ENCODE data around the gene HSBP1. TPM values are rescaled to one million over a fixed set of nuclear protein-coding genes. Genes with fewer than 3 reads are reported as not detected.

Gene HSBP1
- total and polyA plus RNA-seq, 7 donors, result 45.9 to 109 (median 71.7) TPM

GRCh38 chr16:83776944-83777343 is 30.8 kb upstream of the HSBP1 start:
- TF ChIP-seq CTCF (IDR thresholded peaks at IDR 0.05), result no peak
- 60 to 75% (median 61%) methylated on average over 9 of the region's 9 CpGs for WGBS, 3 donors
- no peak for ATAC-seq
- Histone ChIP-seq H3K27me3 (ENCODE audit: insufficient read depth in 3 of 3, low read length in 2 of 3) (no peaks in the 10 kb centered on the region), H3K36me3 (ENCODE audit: insufficient read depth in 1 of 2, low read depth in 1 of 2) (no peaks in the 10 kb centered on the region), H3K4me1 (no peaks in the 10 kb centered on the region), H3K9me3 (no peaks in the 10 kb centered on the region), H3K27ac (no peak overlapping the region), H3K4me3 (no peak overlapping the region)
- intact Hi-C loops (cut with DNase I), result no loop called here
- no peak for DNase-seq

- H3K4me3 ChIP-seq, result no peak overlapping the region
- intact Hi-C loops (cut with DNase I), result no loop called here
- peaks cover 0 to 7% of the 10 kb centered on the region in 2 donors for H3K36me3 ChIP-seq (ENCODE audit: insufficient read depth in 1 of 2, low read depth in 1 of 2)
- DNase-seq (no peak), ATAC-seq (no peak)
- H3K27ac ChIP-seq, result no peak overlapping the region
- H3K27me3 ChIP-seq (ENCODE audit: insufficient read depth in 3 of 3, low read length in 2 of 3), result no peaks in the 10 kb centered on the region
- no peaks in the 10 kb centered on the region for H3K4me1 ChIP-seq
- 60 to 61% (median 60%) methylated on average over 6 of the region's 6 CpGs for WGBS, 3 donors
- no peak for TF ChIP-seq CTCF (IDR thresholded peaks at IDR 0.05)
- H3K9me3 ChIP-seq, result no peaks in the 10 kb centered on the region
Observed at GRCh38 chr16:83779886-83780285, 27.9 kb upstream of the HSBP1 start.

GRCh38 chr16:83785455-83785854 is 22.3 kb upstream of the HSBP1 start:
- no peak overlapping the region for H3K4me3 ChIP-seq
- H3K4me1 ChIP-seq, result no peaks in the 10 kb centered on the region
- H3K9me3 ChIP-seq, result no peaks in the 10 kb centered on the region
- no peak for DNase-seq
- no peaks in the 10 kb centered on the region for H3K27me3 ChIP-seq (ENCODE audit: insufficient read depth in 3 of 3, low read length in 2 of 3)
- H3K27ac ChIP-seq, result no peak overlapping the region
- intact Hi-C loops (cut with DNase I), result no loop called here
- ATAC-seq, result no peak
- 88 to 91% (median 89%) methylated on average over 2 of the region's 2 CpGs for WGBS, 3 donors
- no peak for TF ChIP-seq CTCF (IDR thresholded peaks at IDR 0.05)
- H3K36me3 ChIP-seq (ENCODE audit: insufficient read depth in 1 of 2, low read depth in 1 of 2), result peaks cover 0 to 28% of the 10 kb centered on the region in 2 donors

- Histone ChIP-seq H3K4me1 (no peaks in the 10 kb centered on the region), H3K9me3 (no peaks in the 10 kb centered on the region), H3K27me3 (ENCODE audit: insufficient read depth in 3 of 3, low read length in 2 of 3) (no peaks in the 10 kb centered on the region), H3K27ac (no peak overlapping the region), H3K36me3 (ENCODE audit: insufficient read depth in 1 of 2, low read depth in 1 of 2) (peaks cover 0 to 21% of the 10 kb centered on the region in 2 donors), H3K4me3 (no peak overlapping the region)
- ATAC-seq (no peak), DNase-seq (no peak)
- intact Hi-C loops (cut with DNase I), result no loop called here
- no peak for TF ChIP-seq CTCF (IDR thresholded peaks at IDR 0.05)
- WGBS, 3 donors, result 92 to 94% (median 93%) methylated on average over 8 of the region's 8 CpGs
Observed at GRCh38 chr16:83789642-83790401, 18.0 kb upstream of the HSBP1 start.

- Histone ChIP-seq H3K36me3 (ENCODE audit: insufficient read depth in 1 of 2, low read depth in 1 of 2) (peaks cover 3 to 24% of the 10 kb centered on the region in 2 donors), H3K4me1 (no peaks in the 10 kb centered on the region), H3K27ac (no peak overlapping the region), H3K4me3 (no peak overlapping the region), H3K9me3 (no peaks in the 10 kb centered on the region), H3K27me3 (ENCODE audit: insufficient read depth in 3 of 3, low read length in 2 of 3) (no peaks in the 10 kb centered on the region)
- DNase-seq, result no peak
- WGBS, 3 donors, result 95 to 97% (median 96%) methylated on average over 10 of the region's 10 CpGs
- intact Hi-C loops (cut with DNase I), result no loop called here
- no peak for ATAC-seq
- no peak for TF ChIP-seq CTCF (IDR thresholded peaks at IDR 0.05)
Observed at GRCh38 chr16:83791916-83792315, 15.9 kb upstream of the HSBP1 start.

Measured in psoas muscle (tissue), 8 donors.